SK-N-SH (cell line): Measurements from ENCODE around the gene PLXNB3. TPM values are rescaled to one million over a fixed set of nuclear protein-coding genes. Genes with fewer than 3 reads are reported as not detected.

Experiments
- CTCF ChIA-PET: fragments of 300-600, 350-600 bp; formaldehyde crosslinking; extraction: SDS; loops from one replicate; lab custom pipeline; 2021; lab: Yijun Ruan, JAX
- POLR2A ChIA-PET: fragments of 350-600 bp; sonication (Branson Sonifier 250); formaldehyde crosslinking; extraction: SDS; loops from one replicate; lab custom pipeline; 2020; ENCODE audit warnings: antibody characterized with exemption, inconsistent platforms; lab: Yijun Ruan, JAX
- DNase-seq: peaks from one replicate; pipeline ENCODE4 v3.0.0; 2012
- H2AFZ ChIP-seq: fragments of 200-600 bp; sonication (generic); 2 replicates; pipeline ENCODE4 v1.8.1; 2016; ENCODE audit warnings: antibody characterized with exemption, mild to moderate bottlenecking, low read depth
- H3F3A ChIP-seq: fragments of 200-600 bp; sonication (generic); replicated peaks from 2 replicates; pipeline ENCODE3; 2016; ENCODE audit warnings: antibody characterized with exemption, mild to moderate bottlenecking; ENCODE audit not compliant: insufficient read depth
- H3K27ac ChIP-seq, 2 experiments: fragments of 200-500 bp in 1 of 2; fragments of 200-600 bp in 1 of 2; sonication (Bioruptor generic) in 1 of 2; sonication (generic), shearing (Covaris generic) in 1 of 2; 2 replicates each; pipeline versions ENCODE4 v1.5.1 to v1.6.1; 2014 to 2016; ENCODE audit warnings: low read depth in 2 of 2, inconsistent platforms in 1 of 2, low read length in 1 of 2, mild to moderate bottlenecking in 1 of 2, mixed read lengths in 1 of 2
- H3K27me3 ChIP-seq: fragments of 200-600 bp; sonication (generic), shearing (Covaris generic); 2 replicates; pipeline ENCODE4 v1.6.1; 2016; ENCODE audit warnings: mixed run types; ENCODE audit not compliant: insufficient read depth
- H3K36me3 ChIP-seq, 2 experiments: fragments of 200-500 bp in 1 of 2; fragments of 200-600 bp in 1 of 2; sonication (Bioruptor generic) in 1 of 2; sonication (generic) in 1 of 2; replicated peaks in 1 of 2; 2 replicates each; pipeline versions ENCODE3 to v1.5.1; 2014 to 2016; ENCODE audit warnings: low read length in 1 of 2, mild to moderate bottlenecking in 1 of 2; ENCODE audit not compliant: insufficient read depth in 2 of 2, control insufficient read depth in 1 of 2
- H3K4me1 ChIP-seq, 2 experiments: fragments of 200-500 bp in 1 of 2; fragments of 200-600 bp in 1 of 2; sonication (Bioruptor generic) in 1 of 2; sonication (generic), shearing (Covaris generic) in 1 of 2; 2 replicates each; pipeline versions ENCODE4 v1.5.1 to v1.6.1; 2014 to 2016; ENCODE audit warnings: low read depth in 1 of 2, low read length in 1 of 2, mixed run types in 1 of 2; ENCODE audit not compliant: insufficient read depth in 2 of 2, control insufficient read depth in 1 of 2
- H3K4me2 ChIP-seq: fragments of 200-600 bp; sonication (generic), shearing (Covaris generic); 2 replicates; pipeline ENCODE4 v1.6.1; 2017; ENCODE audit warnings: mixed run types
- H3K4me3 ChIP-seq, 2 experiments: fragments of 200-500 bp in 1 of 2; fragments of 200-600 bp in 1 of 2; sonication (Bioruptor generic) in 1 of 2; sonication (generic), shearing (Covaris generic) in 1 of 2; 2 replicates each; pipeline versions ENCODE4 v1.5.1 to v1.8.1; 2014 to 2016; ENCODE audit warnings: low read depth in 2 of 2, inconsistent platforms in 1 of 2, low read length in 1 of 2, mild to moderate bottlenecking in 1 of 2, mixed read lengths in 1 of 2, moderate library complexity in 1 of 2
- H3K79me2 ChIP-seq: fragments of 200-600 bp; sonication (generic); 2 replicates; pipeline ENCODE4 v1.8.1; 2017; ENCODE audit warnings: mild to moderate bottlenecking; ENCODE audit not compliant: insufficient read depth
- H3K9ac ChIP-seq: fragments of 200-600 bp; sonication (generic); 2 replicates; pipeline ENCODE4 v1.6.1; 2017; ENCODE audit warnings: mixed run types
- H3K9me2 ChIP-seq: fragments of 200-600 bp; sonication (generic); 2 replicates; pipeline ENCODE4 v1.6.1; 2017; ENCODE audit warnings: mixed run types
- H3K9me3 ChIP-seq: fragments of 200-600 bp; sonication (generic); 2 replicates; pipeline ENCODE4 v1.6.1; 2017; ENCODE audit warnings: mixed run types, mild to moderate bottlenecking, moderate library complexity
- H4K20me1 ChIP-seq: fragments of 200-600 bp; sonication (generic); 2 replicates; pipeline ENCODE4 v1.6.1; 2017; ENCODE audit warnings: mild to moderate bottlenecking, mixed run types; ENCODE audit not compliant: insufficient read depth
- CHD2 ChIP-seq: fragments of 150-350 bp; IDR thresholded peaks from 2 replicates; pipeline ENCODE4 v1.6.1; 2018; ENCODE audit warnings: low read length; ENCODE audit not compliant: partially characterized antibody
- EP300 ChIP-seq, 2 experiments: IDR thresholded peaks; 2 replicates each; pipeline versions ENCODE4 v1.4.0 to v1.6.1; 2012; ENCODE audit warnings: borderline replicate concordance in 1 of 2, low read depth in 1 of 2, low read length in 1 of 2
- FOSL2 ChIP-seq: IDR thresholded peaks from 2 replicates; pipeline ENCODE4 v1.4.0; 2012; ENCODE audit warnings: low read depth, mild to moderate bottlenecking, moderate library complexity, borderline replicate concordance
- FOXJ3 ChIP-seq: sonication (generic); formaldehyde crosslinking; IDR thresholded peaks from 2 replicates; pipeline ENCODE4 v1.5.1; 2020; ENCODE audit warnings: mild to moderate bottlenecking, missing genetic modification reagents
- MXI1 ChIP-seq: IDR thresholded peaks from 2 replicates; pipeline ENCODE4 v1.6.1; 2012; ENCODE audit warnings: mild to moderate bottlenecking, low read depth, low read length, improper control_type of control experiment
- NFIC ChIP-seq: IDR thresholded peaks from 2 replicates; pipeline ENCODE4 v1.4.0; 2012; ENCODE audit warnings: borderline replicate concordance
- RAD21 ChIP-seq: IDR thresholded peaks from 2 replicates; pipeline ENCODE4 v1.6.1; 2012; ENCODE audit warnings: mild to moderate bottlenecking, low read length
- RCOR1 ChIP-seq: fragments of 150-350 bp; IDR thresholded peaks from 2 replicates; pipeline ENCODE4 v1.6.1; 2017; ENCODE audit warnings: antibody characterized with exemption, low read length
- REST ChIP-seq: IDR thresholded peaks from 2 replicates; pipeline ENCODE4 v1.6.1; 2012; ENCODE audit warnings: mild to moderate bottlenecking, low read depth, low read length, moderate library complexity
- RFX5 ChIP-seq: IDR thresholded peaks from 2 replicates; pipeline ENCODE4 v1.6.1; 2012; ENCODE audit warnings: mild to moderate bottlenecking, improper control_type of control experiment, low read length
- RXRA ChIP-seq: IDR thresholded peaks from 2 replicates; pipeline ENCODE4 v1.4.0; 2012; ENCODE audit warnings: low read depth, mild to moderate bottlenecking, borderline replicate concordance
- SMC3 ChIP-seq: IDR thresholded peaks from 2 replicates; pipeline ENCODE4 v1.6.1; 2012; ENCODE audit warnings: low read depth, low read length, improper control_type of control experiment
- TCF12 ChIP-seq: IDR thresholded peaks from 2 replicates; pipeline ENCODE4 v1.4.0; 2012
- TEAD4 ChIP-seq: IDR thresholded peaks from 2 replicates; pipeline ENCODE4 v1.4.0; 2012; ENCODE audit warnings: mild to moderate bottlenecking, borderline replicate concordance; ENCODE audit not compliant: insufficient read depth
- USF2 ChIP-seq: fragments of 150-350 bp; IDR thresholded peaks from 2 replicates; pipeline ENCODE4 v1.6.1; 2017; ENCODE audit warnings: antibody characterized with exemption, low read length, low read depth, borderline replicate concordance
- WGBS: methylation state at CpG from one replicate; pipeline ENCODE4 v1.1.6; 2017; ENCODE audit warnings: low lambda C conversion rate; 5-methylcytosine and 5-hydroxymethylcytosine counted together
- polyA plus RNA-seq, 3 experiments: library from polyadenylated mRNA; depleted of rRNA; stranded (reverse); fragments of >200 nt; gene quantifications; 2 replicates each; pipeline ENCODE4 v1.2.3, GENCODE V29; 2012
- TF ChIP-seq, protein P1 (sequence below): fragments of 200-600 bp; sonication (generic); IDR thresholded peaks from 2 replicates; pipeline ENCODE4 v1.6.1; 2017; ENCODE audit warnings: antibody characterized with exemption, mild to moderate bottlenecking, moderate library complexity
- TF ChIP-seq, protein P2 (sequence below): IDR thresholded peaks from 2 replicates; pipeline ENCODE4; 2012
- TF ChIP-seq, protein P3 (sequence below): IDR thresholded peaks from 2 replicates; pipeline ENCODE4 v1.4.0; 2012; ENCODE audit warnings: low read depth

PLXNB3 gene
- polyA plus RNA-seq, 1 of the 3 experiments (the other 2 are of a cell fraction), result 15.5 TPM

DNA sequence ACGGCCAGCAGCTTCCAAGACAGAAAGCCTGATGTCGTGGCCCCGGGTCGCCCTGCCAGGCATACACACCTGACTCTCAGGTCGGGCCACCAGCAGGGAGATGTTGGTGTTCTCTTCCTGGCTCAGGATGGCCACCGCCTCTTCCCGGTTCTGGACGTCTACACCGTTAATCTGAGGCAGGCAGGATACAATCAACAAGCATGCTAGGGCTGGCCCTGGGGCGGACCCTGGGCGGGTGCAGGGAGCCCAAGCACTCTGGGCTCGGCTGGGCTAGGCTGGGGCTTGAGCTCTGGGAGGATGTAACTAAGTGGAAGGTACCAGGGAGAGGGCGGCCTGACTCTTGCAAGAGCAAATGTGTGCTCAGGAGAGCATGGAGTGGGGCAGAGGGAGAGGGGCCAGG, 41.4 kb downstream of the PLXNB3 start:
- H3K9me3 ChIP-seq, result no peaks in the 10 kb centered on the region
- POLR2A ChIA-PET, result no interaction called here
- TF ChIP-seq RAD21, result no peak
- no peak for TF ChIP-seq USF2
- TF ChIP-seq TEAD4, result no peak
- TF ChIP-seq RFX5, result no peak
- no peak for TF ChIP-seq MXI1
- no peak for TF ChIP-seq TCF12
- TF ChIP-seq NFIC, result no peak
- TF ChIP-seq EP300 (IDR thresholded peaks at IDR 0.05; ENCODE audit: borderline replicate concordance in 1 of 2, low read depth in 1 of 2, low read length in 1 of 2), result no peak
- no peak for TF ChIP-seq CHD2
- TF ChIP-seq SMC3, result no peak
- no peak for TF ChIP-seq RCOR1
- no peak for TF ChIP-seq RXRA
- TF ChIP-seq, protein P1, sequence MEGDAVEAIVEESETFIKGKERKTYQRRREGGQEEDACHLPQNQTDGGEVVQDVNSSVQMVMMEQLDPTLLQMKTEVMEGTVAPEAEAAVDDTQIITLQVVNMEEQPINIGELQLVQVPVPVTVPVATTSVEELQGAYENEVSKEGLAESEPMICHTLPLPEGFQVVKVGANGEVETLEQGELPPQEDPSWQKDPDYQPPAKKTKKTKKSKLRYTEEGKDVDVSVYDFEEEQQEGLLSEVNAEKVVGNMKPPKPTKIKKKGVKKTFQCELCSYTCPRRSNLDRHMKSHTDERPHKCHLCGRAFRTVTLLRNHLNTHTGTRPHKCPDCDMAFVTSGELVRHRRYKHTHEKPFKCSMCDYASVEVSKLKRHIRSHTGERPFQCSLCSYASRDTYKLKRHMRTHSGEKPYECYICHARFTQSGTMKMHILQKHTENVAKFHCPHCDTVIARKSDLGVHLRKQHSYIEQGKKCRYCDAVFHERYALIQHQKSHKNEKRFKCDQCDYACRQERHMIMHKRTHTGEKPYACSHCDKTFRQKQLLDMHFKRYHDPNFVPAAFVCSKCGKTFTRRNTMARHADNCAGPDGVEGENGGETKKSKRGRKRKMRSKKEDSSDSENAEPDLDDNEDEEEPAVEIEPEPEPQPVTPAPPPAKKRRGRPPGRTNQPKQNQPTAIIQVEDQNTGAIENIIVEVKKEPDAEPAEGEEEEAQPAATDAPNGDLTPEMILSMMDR, result no peak
- TF ChIP-seq FOXJ3 (CRISPR knock-in tag), result no peak
- TF ChIP-seq, protein P2, sequence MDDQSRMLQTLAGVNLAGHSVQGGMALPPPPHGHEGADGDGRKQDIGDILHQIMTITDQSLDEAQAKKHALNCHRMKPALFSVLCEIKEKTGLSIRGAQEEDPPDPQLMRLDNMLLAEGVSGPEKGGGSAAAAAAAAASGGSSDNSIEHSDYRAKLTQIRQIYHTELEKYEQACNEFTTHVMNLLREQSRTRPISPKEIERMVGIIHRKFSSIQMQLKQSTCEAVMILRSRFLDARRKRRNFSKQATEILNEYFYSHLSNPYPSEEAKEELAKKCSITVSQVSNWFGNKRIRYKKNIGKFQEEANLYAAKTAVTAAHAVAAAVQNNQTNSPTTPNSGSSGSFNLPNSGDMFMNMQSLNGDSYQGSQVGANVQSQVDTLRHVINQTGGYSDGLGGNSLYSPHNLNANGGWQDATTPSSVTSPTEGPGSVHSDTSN, result no peak
- TF ChIP-seq, all 33 proteins: peak for 0
- Histone ChIP-seq H3K36me3 (no peaks in the 10 kb centered on the region), H3K9me2 (no peaks in the 10 kb centered on the region), H3F3A (no peaks in the 10 kb centered on the region), H3K4me3 (no peak overlapping the region), H3K4me1 (no peaks in the 10 kb centered on the region; a peak in 1 of 4 replicates), H3K27ac (no peak overlapping the region), H3K27me3 (peaks cover 9% of the 10 kb centered on the region), H4K20me1 (no peaks in the 10 kb centered on the region), H3K79me2 (no peaks in the 10 kb centered on the region), H3K4me2 (no peak overlapping the region), H3K9ac (no peak overlapping the region), H2AFZ (no peak overlapping the region)
- WGBS, result 54% methylated on average over 5 of the region's 13 CpGs
- CTCF ChIA-PET, result no interaction called here
- no peak for DNase-seq

GRCh38 chrX:153806999-153807575, 43.0 kb downstream of the PLXNB3 start:
- Histone ChIP-seq H3K9me3 (no peaks in the 10 kb centered on the region), H3K4me2 (no peak overlapping the region), H4K20me1 (no peaks in the 10 kb centered on the region), H3K9ac (no peak overlapping the region), H3K36me3 (no peaks in the 10 kb centered on the region), H3K4me3 (no peak overlapping the region), H2AFZ (no peak overlapping the region), H3F3A (no peaks in the 10 kb centered on the region), H3K27ac (no peak overlapping the region), H3K4me1 (no peaks in the 10 kb centered on the region; a peak in 1 of 4 replicates), H3K27me3 (peaks cover 13% of the 10 kb centered on the region), H3K79me2 (no peaks in the 10 kb centered on the region), H3K9me2 (no peaks in the 10 kb centered on the region)
- CTCF ChIA-PET, result no interaction called here
- 47% methylated on average over 9 of the region's 28 CpGs for WGBS
- DNase-seq, result no peak
- POLR2A ChIA-PET, result no interaction called here
- TF ChIP-seq REST (no peak), RFX5 (no peak), FOSL2 (no peak)
- TF ChIP-seq, protein P2, result no peak
- TF ChIP-seq, protein P3, sequence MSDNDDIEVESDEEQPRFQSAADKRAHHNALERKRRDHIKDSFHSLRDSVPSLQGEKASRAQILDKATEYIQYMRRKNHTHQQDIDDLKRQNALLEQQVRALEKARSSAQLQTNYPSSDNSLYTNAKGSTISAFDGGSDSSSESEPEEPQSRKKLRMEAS, result no peak
